Esophagus muscularis mucosa (tissue), 4 donors: Measurements from ENCODE around the gene MAT2A. TPM values are rescaled to one million over a fixed set of nuclear protein-coding genes. Genes with fewer than 3 reads are reported as not detected.

Experiments
- DNase-seq: peaks from one replicate; pipeline ENCODE4 v3.0.0-alpha.2; 2017; ENCODE audit errors: extremely low spot score
- H3K27ac ChIP-seq, 4 donors: fragments of 200-600 bp; sonication (generic); replicated peaks in 1 of 4; 1 replicate in 3 of 4; 2 replicates in 1 of 4; pipeline ENCODE4 v1.5.1; 2016 to 2019; ENCODE audit warnings: mild to moderate bottlenecking in 1 of 4
- H3K27me3 ChIP-seq, 4 donors: fragments of 200-600 bp; sonication (generic); one replicate each; pipeline versions ENCODE4 v1.5.1 to v1.6.0; 2016 to 2019
- H3K36me3 ChIP-seq, 4 donors: fragments of 200-600 bp; sonication (generic); one replicate each; pipeline ENCODE4 v1.5.1; 2016 to 2019
- H3K4me1 ChIP-seq, 4 donors: fragments of 200-600 bp; sonication (generic); one replicate each; pipeline ENCODE4 v1.5.1; 2016 to 2019
- H3K4me3 ChIP-seq, 4 donors: fragments of 200-600 bp; sonication (generic); 1 replicate in 2 of 4; 2 replicates in 2 of 4; pipeline ENCODE4 v1.5.1; 2016 to 2019; ENCODE audit warnings: mild to moderate bottlenecking in 4 of 4, moderate library complexity in 1 of 4
- H3K9me3 ChIP-seq, 4 donors: fragments of 200-600 bp; sonication (generic); 1 replicate in 3 of 4; 2 replicates in 1 of 4; pipeline ENCODE4 v1.5.1; 2016 to 2019
- CTCF ChIP-seq, 3 experiments: fragments of 200-600 bp in 2 of 3; fragments of 450-650 bp in 1 of 3; sonication (generic) in 2 of 3; IDR thresholded peaks; one replicate each; pipeline ENCODE4 v1.5.1; 2017 to 2019; ENCODE audit warnings: antibody characterized with exemption in 3 of 3, mild to moderate bottlenecking in 2 of 3, moderate library complexity in 1 of 3
- EP300 ChIP-seq: sonication (generic); formaldehyde crosslinking; IDR thresholded peaks from one replicate; pipeline ENCODE4 v1.6.1; 2017; ENCODE audit warnings: antibody characterized with exemption
- POLR2A ChIP-seq: fragments of 450-650 bp; IDR thresholded peaks from one replicate; pipeline ENCODE4 v1.6.1; 2017; ENCODE audit warnings: antibody characterized with exemption, moderate library complexity, mild to moderate bottlenecking, low read depth
- POLR2AphosphoS5 ChIP-seq, 2 donors: sonication (generic); formaldehyde crosslinking; IDR thresholded peaks; one replicate each; pipeline ENCODE4 v1.6.1; 2017; ENCODE audit warnings: antibody characterized with exemption in 2 of 2
- whole genome bisulfite sequencing: methylation state at CpG from one replicate; pipeline ENCODE4 v1.1.5; 2018; 5-methylcytosine and 5-hydroxymethylcytosine counted together
- intact Hi-C: fragments of 100-400 bp; cut with DNase I; formaldehyde crosslinking; loops from one replicate; pipeline ENCODE4 v1.15.1; 2023
- total RNA-seq, 4 donors: library from RNA; depleted of rRNA; stranded (reverse); fragments of >200 nt; gene quantifications; one replicate each; pipeline versions ENCODE4 v1.1.0 to v1.2.1, GENCODE V29; 2016

MAT2A gene
- total RNA-seq, 4 donors from 2014 or later, result 76.3 to 262 (median 102) TPM

GRCh38 chr2:85525029-85525428 is 13.9 kb upstream of the MAT2A start:
- DNase-seq, result no peak
- 65% methylated on average over 5 of the region's 5 CpGs for WGBS
- no peaks in the 10 kb centered on the region for H3K27me3 ChIP-seq
- no peak overlapping the region for H3K4me3 ChIP-seq
- intact Hi-C loops, result no loop called here
- no peaks in the 10 kb centered on the region for H3K36me3 ChIP-seq
- peak overlapping the region; percentile 65 to 79 (median 66) for H3K27ac ChIP-seq
- TF ChIP-seq POLR2A (no peak), POLR2AphosphoS5 (IDR thresholded peaks at IDR 0.05) (no peak), CTCF (IDR thresholded peaks at IDR 0.05) (no peak), EP300 (no peak)
- peaks cover 17 to 26% (median 22%) of the 10 kb centered on the region in 4 donors for H3K4me1 ChIP-seq
- H3K9me3 ChIP-seq, result no peaks in the 10 kb centered on the region

- Histone ChIP-seq H3K4me3 (no peak overlapping the region), H3K36me3 (no peaks in the 10 kb centered on the region), H3K27ac (peak overlapping the region in 1 of 4 donors; percentile 66), H3K27me3 (no peaks in the 10 kb centered on the region), H3K4me1 (peaks cover 17 to 26% (median 22%) of the 10 kb centered on the region in 4 donors), H3K9me3 (no peaks in the 10 kb centered on the region)
- TF ChIP-seq POLR2A (no peak), POLR2AphosphoS5 (IDR thresholded peaks at IDR 0.05) (no peak), EP300 (no peak), CTCF (IDR thresholded peaks at IDR 0.05) (no peak)
- 75% methylated on average over 4 of the region's 4 CpGs for WGBS
- intact Hi-C loops, result no loop called here
- no peak for DNase-seq
Measured at GRCh38 chr2:85525567-85525966, 13.4 kb upstream of the MAT2A start.

GRCh38 chr2:85527787-85528186 is 11.2 kb upstream of the MAT2A start:
- H3K9me3 ChIP-seq, result no peaks in the 10 kb centered on the region
- intact Hi-C loops, result no loop called here
- no peaks in the 10 kb centered on the region for H3K36me3 ChIP-seq
- TF ChIP-seq CTCF (IDR thresholded peaks at IDR 0.05), result no peak
- TF ChIP-seq EP300, result no peak
- TF ChIP-seq POLR2AphosphoS5 (IDR thresholded peaks at IDR 0.05), result no peak
- TF ChIP-seq POLR2A, result no peak
- H3K4me3 ChIP-seq, result no peak overlapping the region
- H3K27me3 ChIP-seq, result no peaks in the 10 kb centered on the region
- DNase-seq, result no peak
- H3K27ac ChIP-seq, result no peak overlapping the region
- H3K4me1 ChIP-seq, result peaks cover 17 to 26% (median 22%) of the 10 kb centered on the region in 4 donors

GRCh38 chr2:85528355-85528754 is 10.6 kb upstream of the MAT2A start:
- H3K9me3 ChIP-seq, result no peaks in the 10 kb centered on the region
- H3K4me3 ChIP-seq, result no peak overlapping the region
- WGBS, result 83% methylated on average over 2 of the region's 2 CpGs
- intact Hi-C loops, result no loop called here
- no peaks in the 10 kb centered on the region for H3K36me3 ChIP-seq
- TF ChIP-seq POLR2AphosphoS5 (IDR thresholded peaks at IDR 0.05), result no peak
- TF ChIP-seq EP300, result no peak
- TF ChIP-seq POLR2A, result no peak
- no peak for DNase-seq
- H3K4me1 ChIP-seq, result peaks cover 17 to 22% (median 21%) of the 10 kb centered on the region in 4 donors
- H3K27ac ChIP-seq, result no peak overlapping the region
- no peaks in the 10 kb centered on the region for H3K27me3 ChIP-seq

GRCh38 chr2:85529809-85530208 is 9.2 kb upstream of the MAT2A start:
- Histone ChIP-seq H3K27me3 (no peaks in the 10 kb centered on the region), H3K36me3 (no peaks in the 10 kb centered on the region), H3K4me1 (peaks cover 4 to 8% (median 7%) of the 10 kb centered on the region in 4 donors), H3K4me3 (no peak overlapping the region), H3K27ac (no peak overlapping the region), H3K9me3 (no peaks in the 10 kb centered on the region)
- no peak for DNase-seq
- intact Hi-C loops, result no loop called here
- TF ChIP-seq POLR2AphosphoS5 (IDR thresholded peaks at IDR 0.05), result no peak
- TF ChIP-seq CTCF (IDR thresholded peaks at IDR 0.05), result no peak
- no peak for TF ChIP-seq EP300
- no peak for TF ChIP-seq POLR2A
- WGBS, result 100% methylated on average over 1 of the region's 1 CpG
